Subcutaneous abdominal adipose tissue (tissue), 5 donors: ENCODE measurements around the gene RAP1GAP.

ENCODE experiments used
- H3K27ac ChIP-seq: one replicate; pipeline ENCODE4 v1.7.0; 2013; ENCODE audit warnings: low read depth, mild to moderate bottlenecking, inconsistent platforms, low read length, moderate library complexity
- H3K27me3 ChIP-seq, 5 donors: one replicate each; pipeline ENCODE4 v1.7.0; 2013; ENCODE audit warnings: low read length in 5 of 5, inconsistent platforms in 1 of 5; ENCODE audit not compliant: control insufficient read depth in 5 of 5, insufficient read depth in 4 of 5
- H3K36me3 ChIP-seq, 5 donors: one replicate each; pipeline ENCODE4 v1.7.0; 2013; ENCODE audit warnings: low read length in 5 of 5; ENCODE audit not compliant: control insufficient read depth in 5 of 5, insufficient read depth in 5 of 5
- H3K4me1 ChIP-seq, 5 donors: one replicate each; pipeline ENCODE4 v1.7.0; 2013; ENCODE audit warnings: low read length in 5 of 5, mild to moderate bottlenecking in 3 of 5, moderate library complexity in 1 of 5; ENCODE audit not compliant: control insufficient read depth in 5 of 5, insufficient read depth in 5 of 5
- H3K4me3 ChIP-seq, 5 donors: one replicate each; pipeline ENCODE4 v1.7.0; 2013; ENCODE audit warnings: low read length in 5 of 5, low read depth in 1 of 5
- H3K9ac ChIP-seq, 5 donors: one replicate each; pipeline ENCODE4 v1.7.0; 2013; ENCODE audit warnings: low read length in 5 of 5, mild to moderate bottlenecking in 4 of 5, moderate library complexity in 3 of 5
- H3K9me3 ChIP-seq, 5 donors: one replicate each; pipeline ENCODE4 v1.7.0; 2013; ENCODE audit warnings: low read length in 5 of 5; ENCODE audit not compliant: control insufficient read depth in 5 of 5
- donor health status: healthy.
- donor health status: healthy.
- donor health status: healthy.
- donor health status: healthy.
- donor health status: healthy.

RAP1GAP gene

GRCh38 chr1:21619375-21619947 is 49.7 kb downstream of the RAP1GAP start:
- Histone ChIP-seq H3K9me3 (no peaks in the 10 kb centered on the region), H3K4me1 (peaks cover 0 to 13% (median 10%) of the 10 kb centered on the region in 5 donors), H3K4me3 (no peak overlapping the region), H3K27me3 (peaks cover 7 to 46% (median 37%) of the 10 kb centered on the region in 5 donors), H3K9ac (no peak overlapping the region), H3K27ac (no peak overlapping the region), H3K36me3 (no peaks in the 10 kb centered on the region)

GRCh38 chr1:21618561-21619374 is 50.4 kb downstream of the RAP1GAP start:
- Histone ChIP-seq H3K4me3 (no peak overlapping the region), H3K9me3 (no peaks in the 10 kb centered on the region), H3K9ac (no peak overlapping the region), H3K36me3 (no peaks in the 10 kb centered on the region), H3K4me1 (peaks cover 0 to 13% (median 10%) of the 10 kb centered on the region in 5 donors), H3K27ac (no peak overlapping the region), H3K27me3 (peaks cover 7 to 42% (median 39%) of the 10 kb centered on the region in 5 donors)

GRCh38 chr1:21618059-21618458 is 51.1 kb downstream of the RAP1GAP start:
- H3K27ac ChIP-seq, result no peak overlapping the region
- no peak overlapping the region for H3K4me3 ChIP-seq
- no peaks in the 10 kb centered on the region for H3K36me3 ChIP-seq
- peaks cover 0 to 13% (median 10%) of the 10 kb centered on the region in 5 donors for H3K4me1 ChIP-seq
- H3K27me3 ChIP-seq, result peaks cover 5 to 37% (median 32%) of the 10 kb centered on the region in 5 donors
- no peak overlapping the region for H3K9ac ChIP-seq
- no peaks in the 10 kb centered on the region for H3K9me3 ChIP-seq

GRCh38 chr1:21617126-21617738 is 51.9 kb downstream of the RAP1GAP start:
- H3K4me1 ChIP-seq, result peaks cover 0 to 9% (median 5%) of the 10 kb centered on the region in 5 donors
- H3K9ac ChIP-seq, result no peak overlapping the region
- H3K27me3 ChIP-seq, result peaks cover 0 to 34% (median 27%) of the 10 kb centered on the region in 5 donors
- no peaks in the 10 kb centered on the region for H3K36me3 ChIP-seq
- H3K4me3 ChIP-seq, result no peak overlapping the region
- H3K27ac ChIP-seq, result no peak overlapping the region
- no peaks in the 10 kb centered on the region for H3K9me3 ChIP-seq

GRCh38 chr1:21616372-21616771 is 52.8 kb downstream of the RAP1GAP start:
- Histone ChIP-seq H3K4me3 (no peak overlapping the region), H3K4me1 (peaks cover 0 to 5% (median 0%) of the 10 kb centered on the region in 5 donors), H3K27me3 (peaks cover 0 to 30% (median 20%) of the 10 kb centered on the region in 5 donors), H3K27ac (no peak overlapping the region), H3K36me3 (no peaks in the 10 kb centered on the region), H3K9me3 (no peaks in the 10 kb centered on the region), H3K9ac (no peak overlapping the region)

GRCh38 chr1:21614419-21615115 is 54.6 kb downstream of the RAP1GAP start:
- Histone ChIP-seq H3K27ac (no peak overlapping the region), H3K9ac (no peak overlapping the region), H3K27me3 (peaks cover 0 to 14% (median 3%) of the 10 kb centered on the region in 5 donors), H3K4me1 (no peaks in the 10 kb centered on the region), H3K4me3 (no peak overlapping the region), H3K36me3 (no peaks in the 10 kb centered on the region), H3K9me3 (no peaks in the 10 kb centered on the region)

GRCh38 chr1:21613072-21613867 is 55.9 kb downstream of the RAP1GAP start:
- no peaks in the 10 kb centered on the region for H3K36me3 ChIP-seq
- H3K9me3 ChIP-seq, result no peaks in the 10 kb centered on the region
- no peak overlapping the region for H3K27ac ChIP-seq

GRCh38 chr1:21612057-21612456 is 57.1 kb downstream of the RAP1GAP start:
- Histone ChIP-seq H3K27ac (no peak overlapping the region), H3K27me3 (peaks cover 0 to 9% (median 0%) of the 10 kb centered on the region in 5 donors), H3K4me1 (peaks cover 0 to 9% (median 7%) of the 10 kb centered on the region in 5 donors), H3K36me3 (no peaks in the 10 kb centered on the region), H3K9me3 (no peaks in the 10 kb centered on the region), H3K9ac (no peak overlapping the region), H3K4me3 (no peak overlapping the region)

More at GRCh38 chr1:21613072-21613867, 55.9 kb downstream of the RAP1GAP start:
- H3K4me1 ChIP-seq, result no peaks in the 10 kb centered on the region
- H3K9ac ChIP-seq, result no peak overlapping the region
- H3K4me3 ChIP-seq, result no peak overlapping the region
- peaks cover 0 to 9% (median 0%) of the 10 kb centered on the region in 5 donors for H3K27me3 ChIP-seq
